Naive thymus-derived CD4-positive, alpha-beta T cell (primary cell): Measurements from ENCODE around the gene CHST12. TPM values are rescaled to one million over a fixed set of nuclear protein-coding genes. Genes with fewer than 3 reads are reported as not detected.

Experiments used
- ATAC-seq: fragments of 150-1000 bp; cut with Tn5 transposase; 2 replicates; pipeline ENCODE4 v1.10.0; 2021; ENCODE audit warnings: mild to moderate bottlenecking, moderate library complexity
- CTCF ChIA-PET: fragments of 350-600 bp; sonication (Branson Sonifier 250); formaldehyde crosslinking; loops from one replicate; lab custom pipeline; 2021; ENCODE audit warnings: antibody characterized with exemption; lab: Charles Lee
- POLR2A ChIA-PET: fragments of 350-600 bp; sonication (Branson Sonifier 250); formaldehyde crosslinking; loops from one replicate; lab custom pipeline; 2021; ENCODE audit warnings: antibody characterized with exemption, inconsistent platforms; lab: Charles Lee
- DNase-seq, 9 donors: peaks; one replicate each; pipeline versions ENCODE4 v3.0.0 to v3.0.0-alpha.2; 2020 to 2022; ENCODE audit warnings: mixed read lengths in 1 of 9
- H3K27ac ChIP-seq: one replicate; pipeline ENCODE4 v1.7.0; 2013; ENCODE audit warnings: mild to moderate bottlenecking, low read depth, low read length, moderate library complexity
- H3K27me3 ChIP-seq, 2 donors: one replicate each; pipeline ENCODE4 v1.7.0; 2013; ENCODE audit warnings: low read length in 2 of 2, mild to moderate bottlenecking in 2 of 2, moderate library complexity in 2 of 2; ENCODE audit not compliant: control insufficient read depth in 2 of 2, insufficient read depth in 2 of 2
- H3K36me3 ChIP-seq, 3 experiments: 1 replicate in 2 of 3; 2 replicates in 1 of 3; pipeline ENCODE4 v1.7.0; 2013; ENCODE audit warnings: low read length in 3 of 3, mild to moderate bottlenecking in 3 of 3, moderate library complexity in 1 of 3; ENCODE audit not compliant: insufficient read depth in 3 of 3, control insufficient read depth in 2 of 3
- H3K4me1 ChIP-seq, 2 donors: one replicate each; pipeline ENCODE4 v1.7.0; 2013; ENCODE audit warnings: low read length in 2 of 2, mild to moderate bottlenecking in 2 of 2, moderate library complexity in 1 of 2; ENCODE audit not compliant: control insufficient read depth in 2 of 2, insufficient read depth in 2 of 2
- H3K4me3 ChIP-seq: 2 replicates; pipeline ENCODE4 v1.7.0; 2013; ENCODE audit warnings: mild to moderate bottlenecking, low read length
- H3K9me3 ChIP-seq, 3 experiments: 1 replicate in 2 of 3; 2 replicates in 1 of 3; pipeline ENCODE4 v1.7.0; 2013; ENCODE audit warnings: low read length in 3 of 3; ENCODE audit not compliant: control insufficient read depth in 2 of 3
- H3K27ac Mint-ChIP-seq, 9 donors: one replicate each; pipeline ENCODE4 v1.8.0; 2020 to 2022; ENCODE audit warnings: mixed read lengths in 9 of 9, mild to moderate bottlenecking in 8 of 9, moderate library complexity in 5 of 9, inconsistent platforms in 2 of 9
- H3K27me3 Mint-ChIP-seq, 5 donors: one replicate each; pipeline ENCODE4 v1.8.0; 2021 to 2022; ENCODE audit warnings: mixed read lengths in 5 of 5, mild to moderate bottlenecking in 1 of 5
- H3K36me3 Mint-ChIP-seq, 5 donors: one replicate each; pipeline ENCODE4 v1.8.0; 2020 to 2022; ENCODE audit warnings: mixed read lengths in 5 of 5, mild to moderate bottlenecking in 3 of 5, inconsistent platforms in 1 of 5
- H3K4me1 Mint-ChIP-seq, 7 donors: one replicate each; pipeline ENCODE4 v1.8.0; 2020 to 2022; ENCODE audit warnings: mixed read lengths in 7 of 7, mild to moderate bottlenecking in 3 of 7, inconsistent platforms in 1 of 7
- H3K4me3 Mint-ChIP-seq, 10 donors: one replicate each; pipeline ENCODE4 v1.8.0; 2020 to 2022; ENCODE audit warnings: mild to moderate bottlenecking in 10 of 10, mixed read lengths in 10 of 10, moderate library complexity in 6 of 10, inconsistent platforms in 2 of 10
- H3K9me3 Mint-ChIP-seq, 11 donors: one replicate each; pipeline ENCODE4 v1.8.0; 2020 to 2022; ENCODE audit warnings: mixed read lengths in 11 of 11, mild to moderate bottlenecking in 4 of 11, inconsistent platforms in 1 of 11, moderate library complexity in 1 of 11
- intact Hi-C, 2 donors: fragments of 100-400 bp; cut with micrococcal nuclease; formaldehyde crosslinking; loops; one replicate each; pipeline ENCODE4 v1.15.1; 2023
- polyA plus RNA-seq, 2 donors: library from polyadenylated mRNA; unstranded; fragments of 300-500 nt; fragmentation: Illumina TruSeq; gene quantifications; one replicate each; pipeline ENCODE4 v1.2.3, GENCODE V29; 2021
- total RNA-seq, 6 experiments: library from RNA in 5 of 6; stranded (reverse) in 5 of 6; gene quantifications; 1 replicate in 5 of 6; 2 replicates in 1 of 6; pipeline ENCODE4 v1.2.3 and lab custom pipeline; 2021 to 2026

CHST12 gene
- total and polyA plus RNA-seq, 7 experiments from 2014 or later, result 8.1 to 41.6 (median 19.5) TPM

GRCh38 chr7:2421943-2422310 lies 18.5 kb downstream of the CHST12 start:
- H3K27me3 Mint-ChIP-seq, result no peaks in the 10 kb centered on the region
- DNase-seq, result no peak
- CTCF ChIA-PET, result no interaction called here
- H3K4me1 Mint-ChIP-seq, result peaks cover 8 to 40% (median 14%) of the 10 kb centered on the region in 7 donors
- Histone ChIP-seq H3K36me3 (no peaks in the 10 kb centered on the region), H3K27me3 (no peaks in the 10 kb centered on the region), H3K4me3 (no peak overlapping the region), H3K9me3 (no peaks in the 10 kb centered on the region), H3K27ac (no peak overlapping the region), H3K4me1 (peaks cover 9 to 24% of the 10 kb centered on the region in 2 donors)
- no peak overlapping the region for H3K4me3 Mint-ChIP-seq
- intact Hi-C loops, result no loop called here
- POLR2A ChIA-PET, result no interaction called here
- H3K36me3 Mint-ChIP-seq, result peaks cover 0 to 13% (median 4%) of the 10 kb centered on the region in 5 donors
- no peak overlapping the region for H3K27ac Mint-ChIP-seq
- ATAC-seq, result no peak
- no peaks in the 10 kb centered on the region for H3K9me3 Mint-ChIP-seq

GRCh38 chr7:2425749-2426148 lies 22.3 kb downstream of the CHST12 start:
- no peak for ATAC-seq

GRCh38 chr7:2431260-2431867 lies 28.0 kb downstream of the CHST12 start:
- H3K27me3 Mint-ChIP-seq, result no peaks in the 10 kb centered on the region
- peaks cover 0 to 18% (median 3%) of the 10 kb centered on the region in 7 donors for H3K4me1 Mint-ChIP-seq
- no peak overlapping the region for H3K27ac ChIP-seq
- H3K27me3 ChIP-seq, result no peaks in the 10 kb centered on the region
- no peak overlapping the region for H3K4me3 ChIP-seq
- peaks cover 0 to 26% (median 3%) of the 10 kb centered on the region in 3 experiments for H3K36me3 ChIP-seq
- peaks cover 4 to 32% (median 20%) of the 10 kb centered on the region in 5 donors for H3K36me3 Mint-ChIP-seq
- H3K9me3 ChIP-seq, result peaks cover 0 to 8% (median 0%) of the 10 kb centered on the region in 3 experiments
- peaks cover 0 to 8% (median 5%) of the 10 kb centered on the region in 11 donors for H3K9me3 Mint-ChIP-seq
- peak in 7 of 9 donors; percentile 18 to 43 (median 23) for DNase-seq
- POLR2A ChIA-PET, result no interaction called here
- peaks cover 0 to 5% of the 10 kb centered on the region in 2 donors for H3K4me1 ChIP-seq
- intact Hi-C loops, result loop anchor here in 1 of 2 donors (1.0 kb wide), 1 partner anchor 47 kb away; no protein-coding TSS in a partner anchor
- H3K27ac Mint-ChIP-seq, result no peak overlapping the region
- no peak overlapping the region for H3K4me3 Mint-ChIP-seq
- ATAC-seq, result peak; percentile 70
- CTCF ChIA-PET, result interaction anchor here (0.6 to 1.6 kb wide), 2 partner anchors 49 to 67 kb away, joined by 3 read pairs; no protein-coding TSS in a partner anchor

More at GRCh38 chr7:2425749-2426148, 22.3 kb downstream of the CHST12 start:
- H3K4me3 Mint-ChIP-seq, result no peak overlapping the region
- no peaks in the 10 kb centered on the region for H3K27me3 Mint-ChIP-seq
- H3K27ac ChIP-seq, result no peak overlapping the region
- H3K9me3 Mint-ChIP-seq, result peaks cover 0 to 3% (median under 1%) of the 10 kb centered on the region in 11 donors
- H3K36me3 ChIP-seq, result no peaks in the 10 kb centered on the region
- H3K4me3 ChIP-seq, result no peak overlapping the region
- ChIA-PET CTCF (no interaction called here), POLR2A (no interaction called here)
- intact Hi-C loops, result no loop called here
- peaks cover 0 to 16% (median under 1%) of the 10 kb centered on the region in 5 donors for H3K36me3 Mint-ChIP-seq
- H3K4me1 ChIP-seq, result no peaks in the 10 kb centered on the region
- peaks cover 0 to 30% (median 0%) of the 10 kb centered on the region in 7 donors for H3K4me1 Mint-ChIP-seq
- peak overlapping the region in 2 of 9 donors; percentile 26 to 27 for H3K27ac Mint-ChIP-seq
- no peak for DNase-seq
- no peaks in the 10 kb centered on the region for H3K27me3 ChIP-seq
- H3K9me3 ChIP-seq, result peaks cover 0 to 2% (median 0%) of the 10 kb centered on the region in 3 experiments

- Mint-ChIP-seq H3K27me3 (no peaks in the 10 kb centered on the region), H3K4me3 (no peak overlapping the region), H3K27ac (no peak overlapping the region), H3K9me3 (peaks cover 0 to 8% (median 5%) of the 10 kb centered on the region in 11 donors), H3K36me3 (peaks cover 4 to 41% (median 23%) of the 10 kb centered on the region in 5 donors), H3K4me1 (peaks cover 0 to 12% (median 3%) of the 10 kb centered on the region in 7 donors)
- DNase-seq (no peak), ATAC-seq (no peak)
- ChIA-PET CTCF (interaction anchor here (1.6 kb wide), 1 partner anchor 65 kb away, joined by 3 read pairs; no protein-coding TSS in a partner anchor), POLR2A (interaction anchor here (0.6 kb wide), 1 partner anchor 441 kb away, joined by 3 read pairs; no protein-coding TSS in a partner anchor)
- Histone ChIP-seq H3K4me1 (peaks cover 0 to 5% of the 10 kb centered on the region in 2 donors), H3K27me3 (no peaks in the 10 kb centered on the region), H3K36me3 (peaks cover 0 to 36% (median 3%) of the 10 kb centered on the region in 3 experiments), H3K4me3 (no peak overlapping the region), H3K27ac (no peak overlapping the region), H3K9me3 (peaks cover 0 to 8% (median 0%) of the 10 kb centered on the region in 3 experiments)
- intact Hi-C loops, result no loop called here
These were observed 29.7 kb downstream of the CHST12 start for GRCh38 chr7:2432910-2433712.

GRCh38 chr7:2433713-2434550 lies 30.5 kb downstream of the CHST12 start:
- CTCF ChIA-PET, result no interaction called here
- Mint-ChIP-seq H3K27ac (no peak overlapping the region), H3K4me3 (no peak overlapping the region), H3K36me3 (peaks cover 4 to 44% (median 23%) of the 10 kb centered on the region in 5 donors), H3K9me3 (peaks cover 0 to 7% (median 5%) of the 10 kb centered on the region in 11 donors), H3K4me1 (peaks cover 0 to 12% (median 3%) of the 10 kb centered on the region in 7 donors), H3K27me3 (no peaks in the 10 kb centered on the region)
- Histone ChIP-seq H3K27ac (no peak overlapping the region), H3K36me3 (peaks cover 0 to 44% (median 3%) of the 10 kb centered on the region in 3 experiments), H3K4me3 (no peak overlapping the region), H3K9me3 (peaks cover 0 to 8% (median 0%) of the 10 kb centered on the region in 3 experiments), H3K27me3 (no peaks in the 10 kb centered on the region), H3K4me1 (peaks cover 0 to 5% of the 10 kb centered on the region in 2 donors)
- POLR2A ChIA-PET, result interaction anchor here (0.6 kb wide), 1 partner anchor 442 kb away, joined by 3 read pairs; no protein-coding TSS in a partner anchor
- intact Hi-C loops, result no loop called here
- DNase-seq (no peak), ATAC-seq (no peak)

GRCh38 chr7:2435146-2435545 lies 31.7 kb downstream of the CHST12 start:
- H3K4me1 ChIP-seq, result peaks cover 0 to 5% of the 10 kb centered on the region in 2 donors
- Mint-ChIP-seq H3K4me3 (no peak overlapping the region), H3K27ac (no peak overlapping the region), H3K36me3 (peaks cover 4 to 47% (median 20%) of the 10 kb centered on the region in 5 donors), H3K27me3 (no peaks in the 10 kb centered on the region), H3K9me3 (peaks cover 0 to 7% (median 5%) of the 10 kb centered on the region in 11 donors), H3K4me1 (peaks cover 0 to 11% (median 3%) of the 10 kb centered on the region in 7 donors)
- no peak for ATAC-seq
- H3K27me3 ChIP-seq, result no peaks in the 10 kb centered on the region
- H3K4me3 ChIP-seq, result no peak overlapping the region
- CTCF ChIA-PET, result no interaction called here
- POLR2A ChIA-PET, result no interaction called here
- H3K9me3 ChIP-seq, result peaks cover 0 to 8% (median 0%) of the 10 kb centered on the region in 3 experiments
- no peak overlapping the region for H3K27ac ChIP-seq
- intact Hi-C loops, result no loop called here
- peaks cover 0 to 46% (median 3%) of the 10 kb centered on the region in 3 experiments for H3K36me3 ChIP-seq
- no peak for DNase-seq
